ENCODE measurements around the gene IL31RA.

The IL31RA gene

DNA sequence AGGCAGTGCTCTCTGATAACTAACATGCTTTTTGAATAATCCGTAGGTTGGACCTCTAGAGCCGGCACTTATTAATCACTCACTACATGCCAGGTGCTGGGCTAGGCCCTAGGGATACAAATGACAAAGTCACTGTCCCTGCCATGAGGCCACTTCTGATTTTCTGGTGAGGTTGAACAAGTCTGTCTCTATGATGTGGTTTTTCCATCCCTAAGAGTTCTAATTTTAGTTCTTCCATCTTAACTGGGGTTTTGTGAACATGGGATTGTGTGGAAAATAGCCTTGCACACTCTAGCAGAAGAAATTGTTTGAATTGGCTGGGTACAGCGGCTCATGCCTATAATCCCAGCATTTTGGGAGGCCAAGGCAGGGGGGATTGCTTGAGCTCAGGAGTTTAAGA is 64.6 kb downstream of the IL31RA start:
- no peak overlapping the region for H3K4me2 ChIP-seq (ENCODE audit: low read length)
- H3K4me1 ChIP-seq (ENCODE audit: control insufficient read depth, low read length) = peaks cover 9% of the 10 kb centered on the region
- H3K36me3 ChIP-seq (ENCODE audit: control insufficient read depth, low read length) = no peaks in the 10 kb centered on the region
- H4K20me1 ChIP-seq (ENCODE audit: control insufficient read depth, insufficient read depth, low read depth, low read length) = no peaks in the 10 kb centered on the region
- no peaks in the 10 kb centered on the region for H3F3A ChIP-seq (ENCODE audit: control insufficient read depth, insufficient read depth)
- no peaks in the 10 kb centered on the region for H3K27me3 ChIP-seq (ENCODE audit: control insufficient read depth, low read length)
- no peaks in the 10 kb centered on the region for H3K9me2 ChIP-seq (replicated peaks; ENCODE audit: control insufficient read depth, low read length)
- TF ChIP-seq EZH2phosphoT487 (IDR thresholded peaks at IDR 0.05; ENCODE audit: borderline replicate concordance, low read length) = no peak
- TF ChIP-seq, protein P1, sequence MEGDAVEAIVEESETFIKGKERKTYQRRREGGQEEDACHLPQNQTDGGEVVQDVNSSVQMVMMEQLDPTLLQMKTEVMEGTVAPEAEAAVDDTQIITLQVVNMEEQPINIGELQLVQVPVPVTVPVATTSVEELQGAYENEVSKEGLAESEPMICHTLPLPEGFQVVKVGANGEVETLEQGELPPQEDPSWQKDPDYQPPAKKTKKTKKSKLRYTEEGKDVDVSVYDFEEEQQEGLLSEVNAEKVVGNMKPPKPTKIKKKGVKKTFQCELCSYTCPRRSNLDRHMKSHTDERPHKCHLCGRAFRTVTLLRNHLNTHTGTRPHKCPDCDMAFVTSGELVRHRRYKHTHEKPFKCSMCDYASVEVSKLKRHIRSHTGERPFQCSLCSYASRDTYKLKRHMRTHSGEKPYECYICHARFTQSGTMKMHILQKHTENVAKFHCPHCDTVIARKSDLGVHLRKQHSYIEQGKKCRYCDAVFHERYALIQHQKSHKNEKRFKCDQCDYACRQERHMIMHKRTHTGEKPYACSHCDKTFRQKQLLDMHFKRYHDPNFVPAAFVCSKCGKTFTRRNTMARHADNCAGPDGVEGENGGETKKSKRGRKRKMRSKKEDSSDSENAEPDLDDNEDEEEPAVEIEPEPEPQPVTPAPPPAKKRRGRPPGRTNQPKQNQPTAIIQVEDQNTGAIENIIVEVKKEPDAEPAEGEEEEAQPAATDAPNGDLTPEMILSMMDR (IDR thresholded peaks at IDR 0.05; ENCODE audit: low read depth, low read length, poor library complexity, severe bottlenecking) = no peak
- no peaks in the 10 kb centered on the region for H3K79me2 ChIP-seq (ENCODE audit: control insufficient read depth, low read length)
- H3K27ac ChIP-seq (ENCODE audit: low read depth, low read length) = no peak overlapping the region
- no peaks in the 10 kb centered on the region for H3K9me3 ChIP-seq (ENCODE audit: control insufficient read depth, insufficient read depth, low read length)
- H3K4me3 ChIP-seq (ENCODE audit: low read length) = no peak overlapping the region

DNA sequence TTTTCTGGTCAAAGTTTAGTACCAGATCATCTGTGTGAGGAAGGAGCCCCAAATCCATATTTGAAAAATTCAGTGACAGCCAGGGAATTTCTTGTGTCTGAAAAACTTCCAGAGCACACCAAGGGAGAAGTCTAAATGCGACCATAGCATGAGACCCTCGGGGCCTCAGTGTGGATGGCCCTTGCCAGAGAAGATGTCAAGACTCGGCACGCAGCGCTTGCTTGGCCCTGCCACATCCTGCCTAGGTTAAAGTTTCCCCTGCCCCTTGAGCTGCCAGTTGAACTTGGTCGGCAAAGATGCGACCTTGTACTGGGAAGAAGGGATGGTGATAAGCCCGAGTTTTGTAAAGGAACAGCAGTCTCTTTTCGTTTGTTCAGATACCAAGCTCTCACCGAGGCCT is 65.8 kb downstream of the IL31RA start:
- no peaks in the 10 kb centered on the region for H3K36me3 ChIP-seq (ENCODE audit: control insufficient read depth, low read length)
- no peaks in the 10 kb centered on the region for H3K9me2 ChIP-seq (replicated peaks; ENCODE audit: control insufficient read depth, low read length)
- no peaks in the 10 kb centered on the region for H3K27me3 ChIP-seq (ENCODE audit: control insufficient read depth, low read length)
- no peak overlapping the region for H3K4me3 ChIP-seq (ENCODE audit: low read length)
- H3K4me2 ChIP-seq (ENCODE audit: low read length) = no peak overlapping the region
- H3K27ac ChIP-seq (ENCODE audit: low read depth, low read length) = no peak overlapping the region
- H4K20me1 ChIP-seq (ENCODE audit: control insufficient read depth, insufficient read depth, low read depth, low read length) = no peaks in the 10 kb centered on the region
- no peaks in the 10 kb centered on the region for H3K9me3 ChIP-seq (ENCODE audit: control insufficient read depth, insufficient read depth, low read length)
- H3K4me1 ChIP-seq (ENCODE audit: control insufficient read depth, low read length) = peaks cover 9% of the 10 kb centered on the region
- TF ChIP-seq, protein P1 (IDR thresholded peaks at IDR 0.05; ENCODE audit: low read depth, low read length, poor library complexity, severe bottlenecking) = no peak
- TF ChIP-seq EZH2phosphoT487 (IDR thresholded peaks at IDR 0.05; ENCODE audit: borderline replicate concordance, low read length) = no peak
- H3K79me2 ChIP-seq (ENCODE audit: control insufficient read depth, low read length) = no peaks in the 10 kb centered on the region
- no peaks in the 10 kb centered on the region for H3F3A ChIP-seq (ENCODE audit: control insufficient read depth, insufficient read depth)

DNA sequence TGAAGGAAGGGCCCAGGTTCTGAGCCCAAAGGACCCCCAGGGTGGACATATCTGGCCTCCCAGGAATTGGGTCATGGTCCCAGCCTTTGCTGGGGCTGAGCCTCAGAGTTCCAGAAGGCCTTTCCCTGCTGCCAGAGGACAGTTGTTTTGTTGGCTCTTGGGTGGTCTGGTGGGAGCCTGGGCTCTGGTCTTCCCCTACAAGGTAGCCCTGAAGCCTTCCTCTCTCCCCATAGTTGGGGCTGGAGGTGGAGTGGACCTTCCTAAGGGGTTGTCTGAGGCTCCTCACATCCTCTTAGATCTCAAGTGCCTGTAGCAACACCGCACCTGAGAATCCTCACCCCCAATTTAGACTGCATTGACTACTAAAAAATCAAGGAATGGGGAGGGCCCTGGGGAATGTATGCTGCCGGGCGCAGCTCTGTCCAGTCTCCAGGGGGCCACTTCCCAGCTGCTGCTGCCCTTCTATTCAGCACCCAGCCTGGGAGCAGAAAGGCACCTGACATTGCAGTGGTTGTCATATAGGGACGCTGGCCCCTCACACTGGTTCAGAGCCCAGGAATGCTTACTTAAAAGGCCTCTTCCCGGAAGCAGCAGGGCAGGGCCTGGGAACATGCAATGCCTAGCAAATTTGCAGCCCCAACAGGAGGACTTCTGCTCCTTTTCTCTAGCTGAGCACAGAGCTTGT is 66.4 kb downstream of the IL31RA start:
- no peaks in the 10 kb centered on the region for H3K27me3 ChIP-seq (ENCODE audit: control insufficient read depth, low read length)
- H3K4me1 ChIP-seq (ENCODE audit: control insufficient read depth, low read length) = peaks cover 9% of the 10 kb centered on the region
- no peaks in the 10 kb centered on the region for H3K9me2 ChIP-seq (replicated peaks; ENCODE audit: control insufficient read depth, low read length)
- no peaks in the 10 kb centered on the region for H3K79me2 ChIP-seq (ENCODE audit: control insufficient read depth, low read length)
- no peaks in the 10 kb centered on the region for H3K9me3 ChIP-seq (ENCODE audit: control insufficient read depth, insufficient read depth, low read length)
- no peaks in the 10 kb centered on the region for H4K20me1 ChIP-seq (ENCODE audit: control insufficient read depth, insufficient read depth, low read depth, low read length)
- H3F3A ChIP-seq (ENCODE audit: control insufficient read depth, insufficient read depth) = no peaks in the 10 kb centered on the region
- no peak overlapping the region for H3K4me3 ChIP-seq (ENCODE audit: low read length)
- TF ChIP-seq, protein P1 (IDR thresholded peaks at IDR 0.05; ENCODE audit: low read depth, low read length, poor library complexity, severe bottlenecking) = no peak
- no peak for TF ChIP-seq EZH2phosphoT487 (IDR thresholded peaks at IDR 0.05; ENCODE audit: borderline replicate concordance, low read length)
- H3K27ac ChIP-seq (ENCODE audit: low read depth, low read length) = no peak overlapping the region
- H3K36me3 ChIP-seq (ENCODE audit: control insufficient read depth, low read length) = no peaks in the 10 kb centered on the region
- H3K4me2 ChIP-seq (ENCODE audit: low read length) = no peak overlapping the region
